ENCODE data around the gene SLC5A10.

SLC5A10 gene

DNA sequence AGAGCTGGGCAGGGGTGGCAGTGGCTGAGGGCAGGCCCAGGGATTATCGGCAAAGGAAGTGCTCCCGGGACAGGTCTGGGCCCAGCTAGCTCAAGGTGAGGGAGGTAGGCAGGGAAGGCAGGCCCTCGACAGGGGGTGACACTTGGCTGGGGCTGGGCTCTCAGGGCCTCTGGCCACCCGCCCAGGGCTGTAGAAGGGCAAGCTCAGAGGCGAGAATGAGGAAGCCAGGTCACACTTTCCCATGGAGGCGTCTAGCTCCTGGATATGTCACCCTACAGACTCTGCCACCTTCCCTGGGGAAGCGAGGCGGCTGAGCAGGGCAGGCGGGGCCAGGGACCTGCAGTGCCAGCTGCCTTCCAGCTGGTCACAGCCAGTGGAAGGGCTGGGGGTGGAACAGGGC, 33.5 kb downstream of the SLC5A10 start:
- DNase-seq (ENCODE audit: low read depth) = no peak

DNA sequence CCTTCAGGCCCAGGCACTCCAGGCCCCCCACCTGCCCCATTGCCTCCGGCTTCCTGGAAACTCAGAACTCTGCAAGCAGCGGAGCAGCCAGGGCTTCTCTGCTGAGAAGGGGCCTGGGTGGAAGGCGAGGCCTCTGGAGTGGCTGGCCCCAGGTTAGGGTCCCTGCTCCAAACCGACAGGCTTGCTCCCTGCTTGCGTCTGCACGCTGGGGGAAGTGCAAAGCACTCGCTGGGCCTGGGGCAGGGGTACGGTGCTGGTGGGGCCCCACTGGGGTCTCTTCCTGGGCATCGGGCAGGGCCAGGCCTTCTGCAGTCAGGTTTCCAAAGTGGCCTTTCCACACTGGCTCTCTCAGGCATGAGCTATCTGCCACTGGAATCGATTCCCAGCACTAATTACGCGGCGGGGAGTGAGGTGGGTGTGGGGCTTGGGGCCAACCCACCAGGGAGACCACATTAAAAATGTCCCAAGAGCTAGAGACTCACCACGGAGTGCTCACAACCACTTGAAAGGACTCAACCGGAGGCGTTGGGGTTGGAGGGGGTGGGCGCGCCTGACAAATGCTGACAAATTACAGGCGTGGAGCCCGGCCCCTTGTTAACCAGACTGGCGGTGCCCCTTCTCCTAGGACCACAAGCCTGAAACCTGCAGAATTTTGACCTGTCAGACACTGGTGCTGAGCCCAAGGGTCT, 34.7 kb downstream of the SLC5A10 start:
- DNase-seq (ENCODE audit: low read depth) = no peak

DNA sequence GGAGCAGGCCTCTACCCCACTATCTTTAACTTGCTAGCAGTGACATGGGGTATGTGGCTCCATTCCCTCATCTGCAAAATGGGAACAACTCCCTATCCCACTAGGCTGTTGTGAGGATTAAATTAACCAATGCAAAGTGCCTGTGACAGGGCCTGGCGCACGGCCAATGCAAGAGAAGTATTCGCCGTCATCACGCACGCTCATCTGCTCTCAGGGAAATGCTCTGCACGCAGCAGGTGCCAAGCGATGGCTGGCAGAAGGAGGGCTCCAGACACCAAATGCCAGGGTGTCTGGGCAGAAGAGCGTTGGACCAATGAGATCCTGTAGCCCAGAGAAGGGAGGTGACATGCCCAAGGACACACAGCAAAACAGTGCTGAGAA, 35.3 kb downstream of the SLC5A10 start:
- DNase-seq (ENCODE audit: low read depth) = no peak

GRCh38 chr17:18987862-18988545, 36.0 kb downstream of the SLC5A10 start:
- DNase-seq (ENCODE audit: low read depth) = no peak

DNA sequence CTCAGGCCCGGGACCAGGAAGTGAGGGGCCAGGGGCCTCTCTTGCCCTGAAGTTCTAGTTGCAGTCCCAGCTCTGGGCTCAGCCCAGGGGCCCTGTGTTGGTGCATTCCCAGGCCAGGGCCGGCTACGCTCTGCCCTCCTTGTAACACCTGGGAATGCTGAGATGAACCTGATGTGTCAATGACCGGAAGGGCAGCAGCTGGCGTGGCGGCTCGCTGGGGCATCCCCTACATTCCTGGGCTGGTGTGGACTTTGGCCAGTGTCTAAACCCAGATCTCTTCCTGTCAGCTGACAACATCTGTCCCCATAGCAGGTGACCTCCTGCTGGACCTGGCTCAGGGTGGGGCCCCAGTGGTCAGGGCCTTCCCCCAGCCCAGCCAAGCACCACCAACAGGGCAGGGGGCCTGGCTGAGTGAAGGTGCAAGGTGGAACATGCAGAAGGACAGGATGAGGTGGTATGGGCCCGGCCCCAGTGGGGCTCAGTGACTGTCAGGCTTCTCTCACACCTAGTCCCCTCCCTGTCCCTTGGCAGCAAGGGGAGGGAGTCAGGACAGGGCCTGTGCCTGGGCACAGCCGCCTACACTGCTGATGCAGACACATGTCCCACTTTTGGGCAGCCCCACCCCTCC, 36.7 kb downstream of the SLC5A10 start:
- no peak for DNase-seq (ENCODE audit: low read depth)

GRCh38 chr17:18990331-18990730, 38.4 kb downstream of the SLC5A10 start:
- no peak for DNase-seq (ENCODE audit: low read depth)

DNA sequence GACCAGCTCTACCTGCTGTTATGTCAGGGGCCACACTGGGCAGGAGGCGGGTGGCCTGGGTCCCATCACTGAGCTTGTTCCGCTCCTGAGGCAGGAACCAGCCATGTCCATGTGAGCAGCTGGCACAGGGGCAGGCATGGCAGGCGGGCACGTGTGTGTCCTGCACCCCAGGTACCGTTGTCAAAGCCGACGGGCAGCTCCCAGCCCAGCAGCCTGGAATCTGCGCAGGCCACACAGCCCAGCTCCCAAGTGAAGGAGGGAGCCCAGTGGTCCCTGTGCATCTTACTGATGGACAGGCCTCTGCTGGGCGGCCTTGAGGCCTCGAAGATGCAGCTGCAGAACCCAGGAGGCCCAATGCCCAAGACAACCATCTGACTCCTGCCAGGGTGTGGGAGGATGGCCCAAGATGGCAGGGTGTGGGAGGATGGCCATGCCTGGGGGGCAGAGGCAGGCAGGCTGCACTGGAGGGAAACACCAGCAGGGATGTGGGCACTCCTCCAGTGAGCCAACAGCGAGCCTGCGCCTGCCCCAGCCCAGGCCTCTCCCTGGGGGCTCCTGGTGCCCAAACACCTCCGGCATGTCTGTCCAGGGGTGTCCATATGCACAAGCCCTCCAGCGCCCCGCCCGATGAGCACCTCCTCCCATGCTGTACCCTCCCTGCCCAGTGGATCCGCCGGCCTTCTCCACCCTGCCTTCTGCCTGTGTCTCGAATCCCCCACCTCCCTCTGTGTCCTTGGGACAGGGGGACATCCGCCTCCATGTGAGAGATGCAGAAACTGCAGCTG, 39.8 kb downstream of the SLC5A10 start:
- no peak for DNase-seq (ENCODE audit: low read depth)

DNA sequence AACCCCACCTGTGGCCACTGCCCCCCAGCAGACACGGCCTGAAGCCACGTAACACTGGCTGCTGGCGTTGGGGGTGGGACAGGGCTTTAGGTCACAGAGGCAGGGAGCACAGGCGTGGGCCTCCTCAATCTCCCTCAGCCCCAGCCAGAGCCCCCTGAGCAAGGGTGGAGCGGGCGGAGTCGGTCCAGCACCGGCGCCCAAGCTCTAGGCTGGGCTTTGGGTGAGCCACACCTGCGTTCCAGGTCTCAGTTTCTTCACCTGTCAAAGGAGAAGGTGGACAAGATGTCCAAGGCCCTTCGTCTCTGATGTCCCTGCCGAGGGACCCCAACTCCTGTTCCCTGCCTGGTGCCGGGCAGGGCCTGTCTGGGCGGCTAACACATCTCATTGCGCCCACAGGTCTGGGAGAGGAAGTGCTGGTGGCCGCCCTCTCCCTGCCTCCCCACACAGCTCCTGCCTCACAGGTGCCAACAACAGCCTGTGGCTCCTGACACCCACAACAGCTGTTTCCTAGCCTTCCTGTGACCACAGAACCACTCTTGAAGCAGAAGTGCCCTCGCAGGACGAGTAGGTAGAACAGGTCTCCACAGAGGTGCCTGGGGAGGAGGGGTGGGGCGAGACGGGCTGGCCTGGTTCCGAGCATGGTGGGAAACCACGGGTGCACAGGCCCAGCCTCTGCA, 40.6 kb downstream of the SLC5A10 start:
- no peak for DNase-seq (ENCODE audit: low read depth)

DNA sequence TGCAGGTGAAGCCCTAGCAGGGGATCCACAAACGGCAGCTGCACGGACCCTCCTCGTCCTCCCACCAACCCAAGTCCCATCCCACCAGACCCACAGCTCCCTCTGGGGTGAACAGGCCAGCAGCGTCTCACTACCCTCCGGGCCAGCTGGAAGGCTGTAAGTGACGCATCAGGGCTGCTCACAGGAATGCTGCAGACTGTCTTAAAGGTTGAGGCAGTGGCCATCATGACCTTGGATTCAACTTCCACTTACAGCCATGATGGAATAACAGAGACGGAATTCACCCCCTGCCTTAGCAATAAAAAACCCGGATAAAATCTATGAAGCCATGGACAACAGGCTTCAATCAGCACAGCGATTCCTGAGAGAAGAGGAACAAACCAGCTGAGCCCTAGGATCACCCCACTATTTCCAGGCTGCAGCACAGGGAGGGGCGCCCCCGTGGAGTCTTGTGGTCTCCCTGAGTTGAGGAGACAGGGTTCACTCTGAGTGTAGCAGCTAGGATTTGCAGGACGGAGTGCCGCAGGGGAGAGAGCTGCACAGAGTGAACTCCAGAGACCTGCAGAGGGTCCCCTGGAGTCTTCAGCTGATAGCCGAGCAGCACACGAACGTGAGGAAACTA, 42.1 kb downstream of the SLC5A10 start:
- DNase-seq (ENCODE audit: low read depth) = no peak

GRCh38 chr17:18994631-18995030, 42.7 kb downstream of the SLC5A10 start:
- DNase-seq (ENCODE audit: low read depth) = no peak

DNA sequence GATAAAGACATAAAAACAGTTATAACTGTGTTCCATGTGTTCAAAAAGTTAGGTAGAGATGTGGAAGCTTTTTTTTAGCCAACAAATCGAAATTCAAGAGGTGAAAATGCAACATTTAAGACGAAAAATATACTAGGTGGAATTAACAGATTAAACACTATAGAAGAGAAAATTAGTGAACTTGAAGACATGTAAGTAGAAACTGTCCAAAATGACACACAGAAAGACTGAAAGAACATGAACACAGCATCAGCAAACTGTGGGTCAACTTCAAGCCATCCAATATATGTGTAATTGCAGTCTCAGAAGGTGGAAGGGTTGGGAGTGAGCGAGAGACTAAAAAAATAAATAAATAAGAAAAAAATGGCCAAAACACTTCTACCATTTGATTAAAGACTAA, 43.3 kb downstream of the SLC5A10 start:
- DNase-seq (ENCODE audit: low read depth) = no peak

- DNase-seq (ENCODE audit: low read depth) = no peak
Measured at GRCh38 chr17:18996458-18996857, 44.5 kb downstream of the SLC5A10 start.

DNA sequence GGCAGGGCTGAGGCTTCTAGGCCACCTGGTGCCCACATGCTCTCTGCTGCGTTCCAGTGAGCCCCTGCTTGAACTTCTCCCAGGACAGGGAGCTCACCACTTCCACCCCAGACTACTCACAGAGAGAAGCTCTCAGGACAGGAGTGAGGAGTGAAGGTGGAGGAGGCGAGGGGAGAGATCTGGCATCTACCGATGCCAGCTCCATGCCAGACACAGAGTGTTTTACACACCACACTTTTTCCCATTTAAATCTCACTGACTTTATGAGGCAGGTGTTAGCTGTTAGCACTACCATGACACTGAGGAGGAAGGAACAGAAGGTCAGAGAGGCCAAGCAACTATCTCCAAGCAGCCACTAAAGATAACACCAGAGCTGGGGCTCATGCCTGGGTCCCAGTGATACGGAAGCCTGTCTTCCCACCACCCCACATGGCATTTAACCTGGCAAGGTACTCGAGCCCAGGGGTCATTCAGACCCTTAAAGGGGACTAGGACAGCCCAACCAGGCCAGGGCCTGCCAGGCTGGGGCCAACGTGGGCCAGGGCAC, 45.8 kb downstream of the SLC5A10 start:
- DNase-seq (ENCODE audit: low read depth) = no peak

- no peak for DNase-seq (ENCODE audit: low read depth)
Measured at GRCh38 chr17:18999394-18999793, 47.4 kb downstream of the SLC5A10 start.

DNA sequence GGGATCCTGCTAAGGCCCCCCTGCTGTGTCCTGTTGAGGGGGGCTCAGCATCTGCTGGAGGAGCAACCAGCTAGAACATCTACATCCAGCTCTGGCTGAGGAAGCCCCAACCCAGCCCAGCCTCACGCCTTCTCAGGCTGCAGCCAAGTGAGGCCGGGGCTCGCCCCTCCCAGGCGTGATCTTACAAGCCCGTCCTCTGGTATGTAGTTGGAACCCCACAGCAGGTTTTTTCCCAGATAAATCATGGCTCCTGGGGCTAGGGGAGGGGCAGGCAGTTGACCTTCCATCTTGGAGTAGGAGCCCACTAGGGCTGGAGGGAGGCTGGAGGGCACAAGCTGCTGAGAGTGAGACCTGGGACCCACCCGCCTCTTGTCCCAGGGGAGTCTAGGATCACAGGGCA, 47.9 kb downstream of the SLC5A10 start:
- DNase-seq (ENCODE audit: low read depth) = no peak

DNA sequence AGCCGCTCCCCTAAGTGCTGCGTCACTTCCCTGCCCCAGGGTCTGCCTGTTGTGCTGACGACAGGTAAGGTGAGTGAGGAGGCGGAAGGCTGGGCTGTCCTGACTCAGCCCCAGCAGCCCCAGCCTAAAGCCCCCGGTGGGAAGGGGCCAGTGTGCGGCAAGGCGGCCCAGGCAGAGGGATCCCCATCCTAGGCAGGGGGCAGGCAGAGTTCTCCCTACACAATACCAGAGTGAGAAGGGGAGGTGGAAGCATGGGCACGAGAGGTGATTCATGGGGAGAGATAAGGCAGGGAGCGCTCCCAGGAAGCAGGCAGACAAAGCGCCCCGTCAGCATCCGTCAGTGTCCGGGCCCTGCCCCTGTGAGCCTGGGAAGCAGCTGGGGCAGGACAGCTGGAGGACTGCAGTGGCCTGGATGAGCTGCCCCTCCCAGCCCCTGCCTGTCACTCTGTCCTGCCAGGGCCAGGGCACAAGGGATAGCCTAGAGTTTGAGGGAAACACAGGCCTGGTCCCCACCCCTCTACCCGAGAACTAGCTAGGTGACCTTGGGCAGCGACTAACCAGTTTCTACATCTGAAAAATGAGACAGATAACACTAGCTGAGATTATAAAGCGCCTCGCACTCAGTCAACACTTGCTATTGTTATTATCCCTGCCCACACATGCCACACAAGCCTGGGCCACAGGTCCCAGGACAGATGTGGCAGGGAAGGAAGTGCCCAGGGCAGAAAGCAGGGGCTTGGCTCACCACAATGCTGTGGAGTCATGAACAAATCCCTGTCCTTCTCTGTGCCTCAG, 48.8 kb downstream of the SLC5A10 start:
- no peak for DNase-seq (ENCODE audit: low read depth)

DNA sequence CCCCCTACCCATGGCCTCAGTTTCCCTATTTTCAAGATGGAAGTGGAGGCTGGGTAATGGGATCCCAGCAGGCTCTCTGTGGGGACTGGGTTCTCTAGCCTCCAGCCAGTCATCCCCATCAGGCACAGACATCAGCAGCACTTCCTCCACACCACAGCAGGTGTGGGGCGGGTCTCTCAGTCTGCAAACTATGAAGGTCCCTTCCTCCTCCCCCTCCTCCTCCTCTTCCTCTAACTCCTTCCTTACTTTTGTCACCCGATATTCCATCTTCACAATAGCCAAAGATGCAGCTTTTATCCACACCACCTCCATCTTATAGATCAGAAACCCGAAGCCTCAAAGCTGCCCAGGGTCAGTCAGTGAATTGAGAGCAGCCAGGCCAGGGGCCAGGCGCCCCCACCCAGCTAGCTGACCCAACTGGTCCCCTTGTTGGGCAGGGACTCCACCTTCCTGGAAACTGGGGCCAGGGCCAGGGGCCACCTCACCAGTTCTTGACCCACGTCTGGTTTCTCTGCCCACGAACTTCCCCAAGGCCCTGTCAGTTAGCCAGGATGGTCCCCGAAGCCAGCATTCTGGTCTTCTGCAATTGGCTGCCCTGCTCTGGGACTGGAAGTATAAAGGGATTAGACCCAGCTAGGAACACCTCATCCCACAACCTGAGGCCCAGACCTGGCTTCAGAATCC, 50.1 kb downstream of the SLC5A10 start:
- no peak for DNase-seq (ENCODE audit: low read depth)

DNA sequence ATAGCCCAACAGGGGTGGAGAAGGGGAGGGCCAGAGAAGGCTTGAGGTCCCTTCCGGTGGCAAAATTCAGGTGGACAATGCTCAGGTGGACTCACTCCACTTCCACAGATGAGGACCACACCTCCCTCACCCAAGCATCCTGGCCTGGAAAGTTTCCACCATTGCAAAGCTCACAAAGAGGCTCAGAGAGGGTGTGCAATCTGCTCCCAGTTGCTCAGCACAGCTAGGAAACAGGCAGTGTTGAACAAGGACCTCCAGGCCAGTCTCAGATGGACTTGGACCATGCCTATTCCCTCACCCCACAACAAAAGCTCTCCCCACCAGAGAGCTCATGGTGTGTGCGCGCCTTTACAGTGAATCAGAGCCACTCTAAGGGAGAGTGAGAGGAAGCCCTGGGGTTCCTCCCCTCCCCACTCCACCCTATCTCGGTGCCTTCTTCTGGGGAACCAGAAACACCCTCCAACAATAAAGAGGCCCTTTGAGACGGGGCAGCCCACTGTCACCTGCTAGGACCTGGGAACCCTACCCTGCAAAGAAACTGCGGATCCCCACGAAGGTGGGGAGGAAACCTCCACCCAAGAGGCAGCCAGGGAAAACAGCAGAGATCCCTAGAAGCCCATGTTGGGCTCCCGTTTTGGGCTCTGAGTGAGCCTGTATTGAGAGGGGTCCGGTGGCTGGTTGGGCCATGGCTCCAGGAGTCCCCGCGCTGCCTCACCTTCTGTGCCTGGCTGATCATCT, 51.0 kb downstream of the SLC5A10 start:
- DNase-seq (ENCODE audit: low read depth) = no peak

All from stimulated activated CD8-positive, alpha-beta memory T cell treated with anti-CD3 and anti-CD28 coated beads, Interleukin-7, amount 100 ng/mL, for 24 hours (primary cell).